Measurements from ENCODE around the gene DCTN3. TPM values are rescaled to one million over a fixed set of nuclear protein-coding genes. Genes with fewer than 3 reads are reported as not detected.

DCTN3 gene
- total RNA-seq, 6 experiments from 2014 or later, result 150 to 176 (median 161) TPM

GRCh38 chr9:34581318-34581717 lies 39.0 kb downstream of the DCTN3 start:
- no peak for TF ChIP-seq CTCF (IDR thresholded peaks at IDR 0.05)
- Mint-ChIP-seq H3K4me1 (ENCODE audit: low read depth) (no peaks in the 10 kb centered on the region), H3K36me3 (ENCODE audit: low read depth) (no peaks in the 10 kb centered on the region), H3K9me3 (no peaks in the 10 kb centered on the region), H3K4me3 (no peak overlapping the region), H3K27ac (no peak overlapping the region), H3K27me3 (ENCODE audit: insufficient read depth) (peaks cover 50% of the 10 kb centered on the region)
- no peak for DNase-seq

DNA sequence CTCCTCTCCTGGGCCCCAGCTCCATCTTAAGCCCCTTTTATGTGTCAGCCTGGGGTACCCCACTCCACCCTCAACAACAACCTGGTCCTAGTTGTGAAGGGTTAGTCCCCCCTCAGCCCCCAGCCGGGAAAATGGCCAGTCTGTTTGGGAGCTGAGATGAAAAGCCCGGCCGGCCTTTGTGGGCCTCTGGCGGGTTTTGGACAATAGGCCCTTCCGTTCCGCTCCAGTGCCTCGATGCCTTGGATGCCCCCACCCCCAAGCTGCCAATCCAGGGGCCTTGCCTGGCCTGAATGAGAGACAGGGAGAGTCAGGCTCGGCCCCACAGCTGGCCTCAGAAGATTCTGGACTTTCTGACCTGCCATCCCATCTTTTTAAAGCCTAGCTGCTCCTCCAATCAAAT lies 39.9 kb downstream of the DCTN3 start:
- DNase-seq, result no peak
- no peak for TF ChIP-seq CTCF (IDR thresholded peaks at IDR 0.05)
- H3K4me1 Mint-ChIP-seq (ENCODE audit: low read depth), result no peaks in the 10 kb centered on the region
- H3K9me3 Mint-ChIP-seq, result no peaks in the 10 kb centered on the region
- no peaks in the 10 kb centered on the region for H3K36me3 Mint-ChIP-seq (ENCODE audit: low read depth)
- no peak overlapping the region for H3K4me3 Mint-ChIP-seq
- no peak overlapping the region for H3K27ac Mint-ChIP-seq
- peaks cover 46% of the 10 kb centered on the region for H3K27me3 Mint-ChIP-seq (ENCODE audit: insufficient read depth)

- Mint-ChIP-seq H3K4me3 (no peak overlapping the region), H3K27me3 (ENCODE audit: insufficient read depth) (peaks cover 44% of the 10 kb centered on the region), H3K4me1 (ENCODE audit: low read depth) (no peaks in the 10 kb centered on the region), H3K9me3 (no peaks in the 10 kb centered on the region), H3K27ac (no peak overlapping the region), H3K36me3 (ENCODE audit: low read depth) (no peaks in the 10 kb centered on the region)
- no peak for DNase-seq
- TF ChIP-seq CTCF (IDR thresholded peaks at IDR 0.05), result no peak
These were observed 40.5 kb downstream of the DCTN3 start for GRCh38 chr9:34579808-34580163.

DNA sequence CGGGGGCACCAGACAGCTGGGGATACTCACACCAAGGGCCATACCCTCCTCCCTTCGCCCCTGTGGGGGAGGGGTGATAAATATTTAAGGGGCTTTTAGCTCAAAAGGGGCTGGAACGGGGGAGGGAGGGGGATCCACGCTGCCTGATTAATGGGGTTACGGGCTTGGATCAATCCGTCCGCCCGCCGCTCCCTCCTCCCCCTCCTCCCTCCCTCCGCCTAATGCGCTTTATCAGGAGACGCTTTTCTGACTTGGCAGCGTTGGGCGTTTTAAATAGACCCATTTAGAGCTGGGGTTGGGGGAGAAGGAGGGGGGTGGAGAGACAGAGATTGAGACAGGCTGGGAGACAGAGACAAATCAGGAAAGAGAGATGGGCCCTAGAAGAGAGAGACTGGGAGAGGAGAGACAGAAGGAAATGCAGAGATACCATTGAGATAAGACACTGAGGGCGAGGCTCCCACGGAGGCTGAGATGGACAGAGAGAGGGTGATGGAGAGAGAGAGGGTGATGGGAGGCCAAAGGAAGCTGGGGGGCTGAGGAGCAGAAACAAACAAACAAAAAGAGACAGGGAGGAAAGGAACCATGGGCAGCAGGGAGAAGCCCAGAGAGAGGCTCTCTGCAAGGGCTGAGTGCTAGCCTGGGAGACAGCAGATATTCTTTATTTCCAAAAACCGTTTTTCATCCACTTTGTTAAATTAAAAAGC lies 41.0 kb downstream of the DCTN3 start:
- DNase-seq, result no peak
- H3K36me3 Mint-ChIP-seq (ENCODE audit: low read depth), result no peaks in the 10 kb centered on the region
- H3K27me3 Mint-ChIP-seq (ENCODE audit: insufficient read depth), result peaks cover 47% of the 10 kb centered on the region
- H3K27ac Mint-ChIP-seq, result no peak overlapping the region
- H3K4me3 Mint-ChIP-seq, result no peak overlapping the region
- TF ChIP-seq CTCF (IDR thresholded peaks at IDR 0.05), result no peak
- H3K4me1 Mint-ChIP-seq (ENCODE audit: low read depth), result no peaks in the 10 kb centered on the region
- H3K9me3 Mint-ChIP-seq, result no peaks in the 10 kb centered on the region

- no peak overlapping the region for H3K27ac Mint-ChIP-seq
- TF ChIP-seq CTCF (IDR thresholded peaks at IDR 0.05), result no peak
- H3K4me3 Mint-ChIP-seq, result no peak overlapping the region
- no peak for DNase-seq
- peaks cover 41% of the 10 kb centered on the region for H3K27me3 Mint-ChIP-seq (ENCODE audit: insufficient read depth)
- no peaks in the 10 kb centered on the region for H3K4me1 Mint-ChIP-seq (ENCODE audit: low read depth)
- H3K36me3 Mint-ChIP-seq (ENCODE audit: low read depth), result no peaks in the 10 kb centered on the region
- H3K9me3 Mint-ChIP-seq, result no peaks in the 10 kb centered on the region
These were observed 41.8 kb downstream of the DCTN3 start for GRCh38 chr9:34578241-34579103.
